VCaP (cell line): ENCODE results near the gene KLC1.

Source experiments
- H3K27ac ChIP-seq: fragments of 450-650 bp; 2 replicates; pipeline ENCODE4 v1.5.1; 2017
- CTCF ChIP-seq: fragments of 450-650 bp; conservative IDR thresholded peaks from 2 replicates; pipeline ENCODE4 v1.5.1; 2017; ENCODE audit warnings: mild to moderate bottlenecking, moderate library complexity

Gene KLC1

GRCh38 chr14:103727313-103727980, 98.4 kb downstream of the KLC1 start:
- peak overlapping the region; percentile 96 for H3K27ac ChIP-seq
- TF ChIP-seq CTCF, result peak; percentile 73

GRCh38 chr14:103728141-103728540, 99.1 kb downstream of the KLC1 start:
- peak overlapping the region; percentile 96 for H3K27ac ChIP-seq
- no peak for TF ChIP-seq CTCF

GRCh38 chr14:103728721-103729120, 99.7 kb downstream of the KLC1 start:
- TF ChIP-seq CTCF, result peak; percentile 63
- peak overlapping the region; percentile 96 for H3K27ac ChIP-seq

- H3K27ac ChIP-seq, result peak overlapping the region; percentile 96
- TF ChIP-seq CTCF, result no peak
Measured at GRCh38 chr14:103729496-103730448, 100.8 kb downstream of the KLC1 start.

- TF ChIP-seq CTCF, result no peak
- H3K27ac ChIP-seq, result peak overlapping the region; percentile 96
Measured at GRCh38 chr14:103730490-103731035, 101.6 kb downstream of the KLC1 start.

GRCh38 chr14:103731481-103731880, 102.5 kb downstream of the KLC1 start:
- H3K27ac ChIP-seq, result peak overlapping the region; percentile 96
- no peak for TF ChIP-seq CTCF
